Measurements from ENCODE around the gene VWA5B1.

VWA5B1 gene

DNA sequence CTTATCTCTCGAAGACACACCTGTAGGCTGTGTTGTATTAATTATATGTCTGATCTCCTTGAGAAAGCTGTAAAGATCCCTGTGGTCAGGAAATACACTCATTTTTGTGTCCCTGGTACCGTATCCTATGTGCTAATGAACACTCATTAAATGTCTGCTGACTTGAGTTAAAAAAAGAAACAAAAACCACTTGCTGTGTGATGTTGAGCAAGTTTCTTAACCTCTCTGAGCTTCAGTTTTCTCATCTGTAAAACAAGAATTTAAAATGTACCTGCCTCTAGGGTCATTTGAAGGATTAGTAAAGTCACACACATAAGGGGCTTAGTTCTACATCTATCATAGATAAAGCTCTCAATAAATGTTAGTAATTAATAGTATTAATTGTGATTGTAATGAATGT lies 91.3 kb downstream of the VWA5B1 start:
- Histone ChIP-seq H3K9ac (ENCODE audit: low read length) (no peak overlapping the region), H3K36me3 (ENCODE audit: control insufficient read depth, low read depth, low read length) (no peaks in the 10 kb centered on the region), H3K4me3 (ENCODE audit: low read length) (no peak overlapping the region), H3K27me3 (ENCODE audit: control insufficient read depth, insufficient read depth, low read length) (peaks cover 16% of the 10 kb centered on the region), H3K27ac (ENCODE audit: low read length) (no peak overlapping the region), H3K4me1 (ENCODE audit: control insufficient read depth, low read depth, low read length) (peaks cover 11% of the 10 kb centered on the region), H3K9me3 (ENCODE audit: control insufficient read depth, low read depth, low read length) (no peaks in the 10 kb centered on the region)

DNA sequence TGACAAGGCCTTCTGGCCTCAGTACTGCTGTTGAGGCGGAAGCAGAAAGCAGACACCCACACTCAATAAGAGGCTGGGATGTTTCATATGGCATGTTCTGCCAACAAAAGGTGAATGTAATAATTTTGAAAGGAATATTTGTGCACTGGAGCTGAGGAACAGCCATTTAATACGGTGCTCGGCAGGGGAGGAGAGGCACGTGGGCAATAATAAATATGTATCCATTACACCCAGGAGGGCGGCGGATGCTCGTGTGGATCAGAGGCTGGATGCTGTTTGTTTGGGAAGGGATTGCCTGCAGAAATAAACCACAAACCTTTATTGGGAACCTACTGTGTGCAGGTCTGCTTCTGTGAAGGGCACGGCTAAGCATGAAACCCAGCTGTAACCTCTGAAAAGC lies 92.0 kb downstream of the VWA5B1 start:
- H3K27me3 ChIP-seq (ENCODE audit: control insufficient read depth, insufficient read depth, low read length): peaks cover 11% of the 10 kb centered on the region
- no peaks in the 10 kb centered on the region for H3K9me3 ChIP-seq (ENCODE audit: control insufficient read depth, low read depth, low read length)
- no peak overlapping the region for H3K9ac ChIP-seq (ENCODE audit: low read length)
- no peaks in the 10 kb centered on the region for H3K36me3 ChIP-seq (ENCODE audit: control insufficient read depth, low read depth, low read length)
- no peak overlapping the region for H3K27ac ChIP-seq (ENCODE audit: low read length)
- H3K4me3 ChIP-seq (ENCODE audit: low read length): no peak overlapping the region
- peaks cover 11% of the 10 kb centered on the region for H3K4me1 ChIP-seq (ENCODE audit: control insufficient read depth, low read depth, low read length)

DNA sequence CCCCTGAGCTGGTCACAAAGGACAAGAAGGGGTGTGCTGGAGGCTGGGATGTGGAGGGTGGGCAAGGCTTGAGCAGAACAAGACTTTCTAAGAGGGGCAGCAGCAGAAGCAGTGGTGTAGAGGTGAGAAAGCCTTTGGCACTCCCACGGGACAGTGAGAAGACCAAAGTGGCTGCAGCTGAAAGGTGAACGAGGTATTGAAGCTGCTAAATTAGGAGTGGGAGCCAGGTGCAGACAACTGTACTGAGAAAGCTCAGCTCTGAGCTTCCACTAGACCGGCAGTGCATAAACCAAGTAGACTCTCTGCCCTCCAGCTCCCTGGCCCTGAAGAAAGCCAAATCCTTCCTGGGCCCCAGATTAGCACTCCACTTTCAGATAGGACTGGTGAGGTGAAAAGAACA lies 93.0 kb downstream of the VWA5B1 start:
- Histone ChIP-seq H3K4me1 (ENCODE audit: control insufficient read depth, low read depth, low read length) (peaks cover 11% of the 10 kb centered on the region), H3K9ac (ENCODE audit: low read length) (no peak overlapping the region), H3K36me3 (ENCODE audit: control insufficient read depth, low read depth, low read length) (no peaks in the 10 kb centered on the region), H3K27ac (ENCODE audit: low read length) (no peak overlapping the region), H3K9me3 (ENCODE audit: control insufficient read depth, low read depth, low read length) (no peaks in the 10 kb centered on the region), H3K27me3 (ENCODE audit: control insufficient read depth, insufficient read depth, low read length) (peaks cover 18% of the 10 kb centered on the region), H3K4me3 (ENCODE audit: low read length) (no peak overlapping the region)

DNA sequence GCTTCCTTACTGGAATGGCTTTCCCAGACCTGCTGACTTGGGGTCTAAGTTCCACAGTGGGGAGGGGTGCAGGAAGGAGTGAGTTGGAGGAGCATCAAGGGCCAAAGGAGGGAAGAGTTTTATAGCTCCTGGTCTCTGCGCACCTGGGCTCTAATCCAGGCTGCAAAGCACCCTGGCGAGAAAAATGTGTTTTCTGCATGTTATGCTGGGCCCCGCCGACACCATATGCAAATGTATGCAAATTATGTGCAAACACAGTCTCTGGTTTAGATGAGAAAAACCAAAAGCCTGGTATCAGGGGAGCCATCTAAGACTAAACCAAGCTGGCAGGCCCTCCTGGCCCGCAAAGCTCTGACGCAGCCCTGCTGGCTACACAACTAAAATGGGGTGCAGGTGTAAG lies 95.0 kb downstream of the VWA5B1 start:
- H3K9me3 ChIP-seq (ENCODE audit: control insufficient read depth, low read depth, low read length): no peaks in the 10 kb centered on the region
- peaks cover 11% of the 10 kb centered on the region for H3K27me3 ChIP-seq (ENCODE audit: control insufficient read depth, insufficient read depth, low read length)
- no peak overlapping the region for H3K4me3 ChIP-seq (ENCODE audit: low read length)
- no peaks in the 10 kb centered on the region for H3K36me3 ChIP-seq (ENCODE audit: control insufficient read depth, low read depth, low read length)
- no peak overlapping the region for H3K27ac ChIP-seq (ENCODE audit: low read length)
- H3K4me1 ChIP-seq (ENCODE audit: control insufficient read depth, low read depth, low read length): peaks cover 11% of the 10 kb centered on the region
- no peak overlapping the region for H3K9ac ChIP-seq (ENCODE audit: low read length)

DNA sequence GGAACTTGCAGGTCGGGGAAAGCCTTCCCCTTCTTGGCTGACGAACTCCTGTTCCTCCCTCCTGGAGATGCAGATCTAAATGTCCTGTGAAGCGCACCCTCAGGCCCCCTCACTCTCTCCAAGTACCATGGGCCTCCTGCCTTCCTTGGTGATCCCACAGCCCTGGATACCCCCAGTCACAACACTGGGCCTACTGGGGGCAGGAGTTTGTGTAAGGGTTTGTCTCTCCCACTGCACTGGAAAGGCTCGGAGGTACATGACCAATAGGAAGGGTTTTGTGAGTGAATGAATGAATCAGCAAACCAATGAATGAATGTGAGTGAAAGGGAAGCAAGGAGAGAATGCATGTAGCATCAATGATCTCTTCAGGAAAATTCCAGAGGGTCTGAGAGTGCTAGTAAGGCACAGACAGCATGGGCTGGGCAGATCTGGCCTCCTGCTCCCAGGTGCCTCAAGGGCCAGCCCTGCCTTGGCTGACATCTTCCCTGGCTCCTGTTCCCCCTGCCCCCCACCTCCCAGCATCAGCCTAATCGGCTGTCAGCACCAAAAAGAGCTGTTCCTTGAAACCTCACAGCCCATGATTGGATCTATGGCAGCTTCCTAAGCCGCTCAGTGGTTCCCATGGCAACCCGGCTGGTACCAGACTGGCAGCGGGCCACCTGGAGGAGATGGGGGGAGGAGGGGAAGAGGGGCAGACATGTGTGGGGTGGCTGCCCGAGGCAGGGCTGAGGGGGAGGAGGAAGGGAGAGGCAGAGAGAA lies 95.8 kb downstream of the VWA5B1 start:
- H3K9me3 ChIP-seq (ENCODE audit: control insufficient read depth, low read depth, low read length): no peaks in the 10 kb centered on the region

DNA sequence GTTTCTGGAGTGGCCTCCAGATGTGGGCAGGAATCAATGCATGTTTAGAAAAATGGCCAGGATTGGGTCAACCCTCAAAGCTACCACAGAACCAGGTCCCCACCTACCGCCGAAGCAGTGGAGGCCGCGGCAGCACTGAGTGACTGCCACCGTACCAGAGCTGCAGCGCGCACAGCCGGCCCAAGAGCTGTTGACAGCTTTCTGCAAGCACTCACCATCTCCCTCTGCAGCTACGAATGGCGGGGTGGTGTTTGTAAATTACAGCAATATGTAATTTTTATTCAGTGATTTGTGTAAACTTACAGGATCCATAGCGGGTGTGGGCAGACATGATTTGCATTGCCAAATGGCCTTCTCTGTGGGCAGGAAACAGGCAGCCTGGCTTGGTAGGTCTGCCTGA lies 98.9 kb downstream of the VWA5B1 start:
- H3K4me3 ChIP-seq (ENCODE audit: low read length): no peak overlapping the region
- H3K36me3 ChIP-seq (ENCODE audit: control insufficient read depth, low read depth, low read length): no peaks in the 10 kb centered on the region
- peaks cover 11% of the 10 kb centered on the region for H3K4me1 ChIP-seq (ENCODE audit: control insufficient read depth, low read depth, low read length)
- H3K27me3 ChIP-seq (ENCODE audit: control insufficient read depth, insufficient read depth, low read length): peaks cover 25% of the 10 kb centered on the region
- no peak overlapping the region for H3K9ac ChIP-seq (ENCODE audit: low read length)
- no peak overlapping the region for H3K27ac ChIP-seq (ENCODE audit: low read length)
- no peaks in the 10 kb centered on the region for H3K9me3 ChIP-seq (ENCODE audit: control insufficient read depth, low read depth, low read length)

More for the DNA sequence above, 95.8 kb downstream of the VWA5B1 start:
- Histone ChIP-seq H3K36me3 (ENCODE audit: control insufficient read depth, low read depth, low read length) (no peaks in the 10 kb centered on the region), H3K4me3 (ENCODE audit: low read length) (no peak overlapping the region), H3K9ac (ENCODE audit: low read length) (no peak overlapping the region), H3K4me1 (ENCODE audit: control insufficient read depth, low read depth, low read length) (peaks cover 11% of the 10 kb centered on the region), H3K27me3 (ENCODE audit: control insufficient read depth, insufficient read depth, low read length) (peaks cover 11% of the 10 kb centered on the region), H3K27ac (ENCODE audit: low read length) (no peak overlapping the region)

DNA sequence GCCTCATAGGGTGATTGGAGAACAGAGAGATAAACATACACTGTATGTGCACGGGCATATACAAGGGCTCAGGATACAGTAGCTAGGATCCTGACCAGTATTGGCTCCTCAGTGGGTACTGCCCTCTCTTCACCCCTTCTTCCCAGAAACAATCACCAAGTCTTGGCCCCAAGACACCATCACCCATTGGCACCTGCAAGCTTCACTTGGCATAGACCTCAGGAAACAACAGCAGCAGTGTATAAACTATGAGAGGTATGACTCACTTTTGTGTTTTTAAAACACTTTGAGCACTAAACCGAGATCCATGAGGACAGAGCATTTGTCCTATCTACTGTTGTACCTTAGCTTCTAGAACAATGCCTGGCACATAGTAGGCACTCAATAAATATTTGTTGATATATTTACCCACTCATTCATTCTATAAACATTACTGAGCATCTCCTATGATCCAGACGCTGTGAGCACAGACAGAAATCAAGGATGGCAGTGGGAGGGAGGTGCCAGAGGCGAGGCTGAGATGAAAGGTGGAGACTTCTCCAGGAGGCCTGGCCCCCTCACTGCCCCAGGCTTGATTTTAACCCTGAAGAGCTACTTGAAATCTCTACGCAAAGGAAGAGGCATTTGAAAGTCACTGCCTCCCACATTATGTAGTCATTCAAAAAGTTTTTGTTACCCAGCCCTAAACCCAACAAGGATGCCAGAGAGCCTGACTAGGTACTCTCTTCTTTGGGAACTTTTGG lies 100.1 kb downstream of the VWA5B1 start:
- Histone ChIP-seq H3K36me3 (ENCODE audit: control insufficient read depth, low read depth, low read length) (no peaks in the 10 kb centered on the region), H3K4me3 (ENCODE audit: low read length) (no peak overlapping the region), H3K27ac (ENCODE audit: low read length) (no peak overlapping the region), H3K9ac (ENCODE audit: low read length) (no peak overlapping the region), H3K4me1 (ENCODE audit: control insufficient read depth, low read depth, low read length) (peaks cover 4% of the 10 kb centered on the region), H3K27me3 (ENCODE audit: control insufficient read depth, insufficient read depth, low read length) (peaks cover 25% of the 10 kb centered on the region), H3K9me3 (ENCODE audit: control insufficient read depth, low read depth, low read length) (no peaks in the 10 kb centered on the region)

DNA sequence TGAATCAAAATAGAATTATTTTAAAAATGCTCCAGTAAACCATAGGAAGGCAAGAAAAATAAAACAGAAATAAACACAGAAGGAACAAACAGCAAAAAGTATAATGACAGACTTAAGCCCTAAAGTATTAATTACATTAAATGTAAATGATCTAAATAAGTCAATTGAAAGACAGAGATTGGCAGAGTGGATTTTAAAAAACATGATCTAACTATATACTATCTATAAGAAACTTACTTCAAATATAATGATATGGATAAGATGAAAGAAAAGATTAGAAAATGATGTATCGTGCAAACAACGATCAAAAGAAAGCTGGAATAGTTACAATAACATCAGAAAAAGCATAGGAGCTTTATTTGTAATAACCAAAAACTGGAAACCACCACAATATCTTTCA lies 104.6 kb downstream of the VWA5B1 start:
- Histone ChIP-seq H3K27me3 (ENCODE audit: control insufficient read depth, insufficient read depth, low read length) (peaks cover 36% of the 10 kb centered on the region), H3K36me3 (ENCODE audit: control insufficient read depth, low read depth, low read length) (no peaks in the 10 kb centered on the region), H3K4me1 (ENCODE audit: control insufficient read depth, low read depth, low read length) (no peaks in the 10 kb centered on the region), H3K27ac (ENCODE audit: low read length) (no peak overlapping the region), H3K9ac (ENCODE audit: low read length) (no peak overlapping the region), H3K4me3 (ENCODE audit: low read length) (no peak overlapping the region), H3K9me3 (ENCODE audit: control insufficient read depth, low read depth, low read length) (no peaks in the 10 kb centered on the region)

DNA sequence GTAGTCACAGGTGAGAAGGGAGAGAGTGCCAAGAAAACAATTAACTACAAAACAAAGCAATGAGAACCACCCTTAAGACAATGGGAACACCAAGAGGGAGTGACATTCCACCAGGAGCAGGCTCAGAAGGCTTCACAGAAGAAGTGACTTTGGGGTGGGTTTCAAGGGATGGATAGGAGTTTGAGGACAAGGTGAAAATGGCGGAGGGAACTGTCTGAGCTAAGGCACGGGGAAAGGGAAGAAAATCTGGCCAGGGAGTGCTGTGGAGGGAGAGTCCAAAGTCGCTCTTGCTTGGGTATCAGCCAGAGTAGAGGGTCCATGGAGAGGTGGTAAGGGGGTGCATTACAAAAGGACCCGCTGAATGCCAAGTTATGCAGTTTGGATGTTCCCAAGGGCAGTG lies 108.1 kb downstream of the VWA5B1 start:
- Histone ChIP-seq H3K27ac (ENCODE audit: low read length) (no peak overlapping the region), H3K4me3 (ENCODE audit: low read length) (no peak overlapping the region), H3K27me3 (ENCODE audit: control insufficient read depth, insufficient read depth, low read length) (peaks cover 58% of the 10 kb centered on the region), H3K9me3 (ENCODE audit: control insufficient read depth, low read depth, low read length) (no peaks in the 10 kb centered on the region), H3K9ac (ENCODE audit: low read length) (no peak overlapping the region), H3K4me1 (ENCODE audit: control insufficient read depth, low read depth, low read length) (no peaks in the 10 kb centered on the region), H3K36me3 (ENCODE audit: control insufficient read depth, low read depth, low read length) (no peaks in the 10 kb centered on the region)

DNA sequence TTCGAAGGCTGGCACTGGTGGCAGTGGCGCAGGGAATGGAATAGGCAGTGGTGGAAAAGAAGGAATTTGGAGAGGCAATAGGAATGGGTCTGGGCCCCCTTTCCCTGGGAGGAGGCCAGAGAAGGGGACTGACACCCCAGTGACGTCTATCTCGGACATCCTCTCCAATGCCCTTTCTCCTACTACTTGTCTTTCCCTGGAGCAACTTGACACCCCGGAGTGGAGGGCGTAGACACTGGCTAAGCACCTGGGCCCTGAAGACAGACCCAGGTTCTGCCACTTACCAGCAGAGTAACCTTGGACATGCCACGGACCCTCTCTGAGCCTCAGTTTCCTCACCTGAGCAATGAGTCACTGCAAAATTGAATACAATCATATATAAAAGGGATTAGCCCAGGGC lies 108.5 kb downstream of the VWA5B1 start:
- Histone ChIP-seq H3K36me3 (ENCODE audit: control insufficient read depth, low read depth, low read length) (no peaks in the 10 kb centered on the region), H3K27me3 (ENCODE audit: control insufficient read depth, insufficient read depth, low read length) (peaks cover 63% of the 10 kb centered on the region), H3K4me1 (ENCODE audit: control insufficient read depth, low read depth, low read length) (no peaks in the 10 kb centered on the region), H3K9ac (ENCODE audit: low read length) (no peak overlapping the region), H3K9me3 (ENCODE audit: control insufficient read depth, low read depth, low read length) (no peaks in the 10 kb centered on the region), H3K27ac (ENCODE audit: low read length) (no peak overlapping the region), H3K4me3 (ENCODE audit: low read length) (no peak overlapping the region)

DNA sequence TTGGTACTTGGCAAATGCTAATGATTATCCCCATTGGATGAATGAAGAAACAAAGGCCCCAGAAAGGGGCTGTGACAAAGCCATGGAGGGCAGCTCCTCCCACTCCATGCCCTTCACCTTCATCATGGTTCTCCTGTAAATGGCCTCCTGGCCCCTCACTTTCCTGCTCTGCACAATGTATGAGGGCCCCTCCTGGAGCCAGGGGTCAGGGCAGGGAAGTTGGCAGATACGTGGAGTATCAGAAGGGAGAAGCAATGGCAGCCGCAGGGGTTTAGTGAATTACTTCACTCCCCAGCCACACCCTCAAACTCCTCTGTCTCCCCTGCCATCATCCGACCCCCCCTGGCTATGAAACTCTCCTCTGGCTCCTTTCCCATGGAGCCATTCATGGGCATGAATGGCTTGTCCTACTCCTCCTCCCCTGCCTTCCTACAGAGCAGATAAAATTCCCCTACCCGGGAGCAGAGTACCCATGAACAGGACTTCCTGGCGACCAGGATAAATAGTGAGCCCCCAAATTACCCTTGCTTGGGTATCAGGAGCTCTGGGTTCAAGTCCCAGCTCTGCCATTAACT lies 109.0 kb downstream of the VWA5B1 start:
- Histone ChIP-seq H3K27me3 (ENCODE audit: control insufficient read depth, insufficient read depth, low read length) (peaks cover 68% of the 10 kb centered on the region), H3K27ac (ENCODE audit: low read length) (no peak overlapping the region), H3K4me1 (ENCODE audit: control insufficient read depth, low read depth, low read length) (no peaks in the 10 kb centered on the region)

More for the DNA sequence above, 109.0 kb downstream of the VWA5B1 start:
- no peak overlapping the region for H3K9ac ChIP-seq (ENCODE audit: low read length)
- H3K9me3 ChIP-seq (ENCODE audit: control insufficient read depth, low read depth, low read length): no peaks in the 10 kb centered on the region
- no peak overlapping the region for H3K4me3 ChIP-seq (ENCODE audit: low read length)
- H3K36me3 ChIP-seq (ENCODE audit: control insufficient read depth, low read depth, low read length): no peaks in the 10 kb centered on the region

Measured in iPS-18a (cell line).